H7 (cell line): ENCODE data around the gene RPS14. TPM values are rescaled to one million over a fixed set of nuclear protein-coding genes. Genes with fewer than 3 reads are reported as not detected.
A peak's percentile ranks its signal among the peaks of the same experiment; 100 is the strongest.

Experiments
- DNase-seq: peaks from one replicate; pipeline ENCODE4 v3.0.0; 2012
- H3K27me3 ChIP-seq: 2 replicates; pipeline ENCODE4 v1.6.0; 2011; ENCODE audit warnings: mild to moderate bottlenecking, low read length; ENCODE audit not compliant: control insufficient read depth, insufficient read depth
- H3K36me3 ChIP-seq: replicated peaks from 2 replicates; pipeline ENCODE4 v1.5.1; 2011; ENCODE audit warnings: low read length; ENCODE audit not compliant: control insufficient read depth, insufficient read depth
- H3K4me3 ChIP-seq: 2 replicates; pipeline ENCODE4 v1.5.1; 2011; ENCODE audit warnings: low read depth, mild to moderate bottlenecking, control low read depth, low read length, moderate library complexity; ENCODE audit not compliant: insufficient read depth
- total RNA-seq: library from RNA; depleted of rRNA; stranded (reverse); fragments of >200 nt; shearing (Covaris generic); gene quantifications from 2 replicates; pipeline ENCODE4 v1.2.3, GENCODE V29; 2014; rRNA removed

Gene RPS14
- total RNA-seq, 1 experiment from 2014 or later = 3,255 TPM

- Histone ChIP-seq H3K27me3 (no peaks in the 10 kb centered on the region), H3K36me3 (peaks cover 50% of the 10 kb centered on the region), H3K4me3 (no peak overlapping the region)
- peak; percentile 80 for DNase-seq
These were observed 50.6 kb downstream of the RPS14 start for GRCh38 chr5:150398722-150399523.

- H3K4me3 ChIP-seq = no peak overlapping the region
- no peaks in the 10 kb centered on the region for H3K27me3 ChIP-seq
- DNase-seq = no peak
- H3K36me3 ChIP-seq = peaks cover 56% of the 10 kb centered on the region
These were observed 51.5 kb downstream of the RPS14 start for GRCh38 chr5:150397782-150398721.

GRCh38 chr5:150397146-150397781 lies 52.3 kb downstream of the RPS14 start:
- no peaks in the 10 kb centered on the region for H3K27me3 ChIP-seq

GRCh38 chr5:150396267-150396666 lies 53.3 kb downstream of the RPS14 start:
- H3K27me3 ChIP-seq = no peaks in the 10 kb centered on the region
- H3K4me3 ChIP-seq = no peak overlapping the region
- DNase-seq = no peak
- H3K36me3 ChIP-seq = peaks cover 72% of the 10 kb centered on the region

More at GRCh38 chr5:150397146-150397781, 52.3 kb downstream of the RPS14 start:
- peaks cover 62% of the 10 kb centered on the region for H3K36me3 ChIP-seq
- H3K4me3 ChIP-seq = no peak overlapping the region
- DNase-seq = no peak

GRCh38 chr5:150395688-150395975 lies 53.9 kb downstream of the RPS14 start:
- Histone ChIP-seq H3K27me3 (no peaks in the 10 kb centered on the region), H3K4me3 (no peak overlapping the region), H3K36me3 (peaks cover 77% of the 10 kb centered on the region)
- no peak for DNase-seq

- no peak for DNase-seq
- no peak overlapping the region for H3K4me3 ChIP-seq
- H3K27me3 ChIP-seq = no peaks in the 10 kb centered on the region
- peaks cover 79% of the 10 kb centered on the region for H3K36me3 ChIP-seq
These were observed 54.4 kb downstream of the RPS14 start for GRCh38 chr5:150394912-150395687.

GRCh38 chr5:150394131-150394530 lies 55.4 kb downstream of the RPS14 start:
- Histone ChIP-seq H3K27me3 (no peaks in the 10 kb centered on the region), H3K36me3 (peaks cover 79% of the 10 kb centered on the region), H3K4me3 (no peak overlapping the region)
- no peak for DNase-seq

- Histone ChIP-seq H3K36me3 (peaks cover 72% of the 10 kb centered on the region), H3K27me3 (no peaks in the 10 kb centered on the region), H3K4me3 (no peak overlapping the region)
- no peak for DNase-seq
These were observed 56.4 kb downstream of the RPS14 start for GRCh38 chr5:150393096-150393645.

GRCh38 chr5:150392680-150393079 lies 56.9 kb downstream of the RPS14 start:
- Histone ChIP-seq H3K27me3 (no peaks in the 10 kb centered on the region), H3K4me3 (no peak overlapping the region), H3K36me3 (peaks cover 77% of the 10 kb centered on the region)
- no peak for DNase-seq

Other genes with a start within 250 kb of the RPS14 start
- 0.07 TPM in 1 of 2 replicates, not detected in the other for gene CAMK2A, start 160.0 kb downstream of the RPS14 start, total RNA-seq
- 3.2 and 3.6 TPM in 2 replicates for gene ARSI, start 146.8 kb downstream of the RPS14 start, total RNA-seq
- gene TCOF1, start 92.0 kb downstream of the RPS14 start, total RNA-seq = 108 and 115 TPM in 2 replicates
- 18.0 and 32.2 TPM in 2 replicates for gene CD74, start 36.8 kb downstream of the RPS14 start, total RNA-seq
- gene NDST1, start 58.4 kb upstream of the RPS14 start, total RNA-seq = 24.8 and 28.7 TPM in 2 replicates
- gene SYNPO, start 190.9 kb upstream of the RPS14 start, total RNA-seq = 0.63 and 1.3 TPM in 2 replicates
- 8.1 and 12.9 TPM in 2 replicates for gene MYOZ3, start 211.5 kb upstream of the RPS14 start, total RNA-seq